Embryonic facial prominence (tissue), 1 donor: ENCODE data around the gene JAZF1.

ENCODE experiments used
- DNase-seq: peaks from one replicate; pipeline ENCODE4 v3.0.0-alpha.2; 2016; ENCODE audit errors: extremely low spot score

Gene JAZF1

GRCh38 chr7:28106321-28106829 lies 74.2 kb downstream of the JAZF1 start:
- DNase-seq = peak; percentile 29

- DNase-seq = no peak
Measured at GRCh38 chr7:28105234-28105633, 75.4 kb downstream of the JAZF1 start.

GRCh38 chr7:28104811-28105210 lies 75.8 kb downstream of the JAZF1 start:
- no peak for DNase-seq

GRCh38 chr7:28104041-28104541 lies 76.5 kb downstream of the JAZF1 start:
- DNase-seq = no peak

GRCh38 chr7:28102797-28103196 lies 77.8 kb downstream of the JAZF1 start:
- no peak for DNase-seq

- DNase-seq = peak; percentile 43
Measured at GRCh38 chr7:28096713-28097112, 83.9 kb downstream of the JAZF1 start.

- DNase-seq = no peak
Measured at GRCh38 chr7:28095231-28095630, 85.4 kb downstream of the JAZF1 start.

- no peak for DNase-seq
Measured at GRCh38 chr7:28093623-28094232, 86.9 kb downstream of the JAZF1 start.

- DNase-seq = no peak
Measured at GRCh38 chr7:28091190-28091589, 89.4 kb downstream of the JAZF1 start.

GRCh38 chr7:28088901-28089714 lies 91.5 kb downstream of the JAZF1 start:
- no peak for DNase-seq

GRCh38 chr7:28088032-28088431 lies 92.6 kb downstream of the JAZF1 start:
- no peak for DNase-seq

- DNase-seq = no peak
Measured at GRCh38 chr7:28086198-28086597, 94.4 kb downstream of the JAZF1 start.

- DNase-seq = no peak
Measured at GRCh38 chr7:28083998-28084985, 96.3 kb downstream of the JAZF1 start.

- no peak for DNase-seq
Measured at GRCh38 chr7:28083164-28083997, 97.2 kb downstream of the JAZF1 start.

- DNase-seq = no peak
Measured at GRCh38 chr7:28082071-28082470, 98.5 kb downstream of the JAZF1 start.

GRCh38 chr7:28081016-28081415 lies 99.6 kb downstream of the JAZF1 start:
- no peak for DNase-seq

- peak; percentile 53 for DNase-seq
Measured at GRCh38 chr7:28078036-28078901, 102.3 kb downstream of the JAZF1 start.

GRCh38 chr7:28077616-28078015 lies 103.0 kb downstream of the JAZF1 start:
- DNase-seq = no peak

GRCh38 chr7:28076423-28077200 lies 104.0 kb downstream of the JAZF1 start:
- DNase-seq = peak; percentile 29
